Ishikawa (cell line): ENCODE measurements around the gene KCNA5.

Experiments
- CEBPB ChIP-seq: IDR thresholded peaks from 2 replicates; pipeline ENCODE4 v1.6.1; 2012
- CREB1 ChIP-seq: IDR thresholded peaks from 2 replicates; pipeline ENCODE4 v1.6.1; 2012; ENCODE audit warnings: low read depth
- EGR1 ChIP-seq: IDR thresholded peaks from 2 replicates; pipeline ENCODE4 v1.6.1; 2012
- EP300 ChIP-seq: IDR thresholded peaks from 2 replicates; pipeline ENCODE4 v1.6.1; 2012; ENCODE audit warnings: borderline replicate concordance
- FOXM1 ChIP-seq: IDR thresholded peaks from 2 replicates; pipeline ENCODE4 v1.6.1; 2012; ENCODE audit warnings: low read depth, borderline replicate concordance
- MAX ChIP-seq: IDR thresholded peaks from 2 replicates; pipeline ENCODE4 v1.6.1; 2012
- NFIC ChIP-seq: IDR thresholded peaks from 2 replicates; pipeline ENCODE4 v1.6.1; 2012
- RAD21 ChIP-seq: IDR thresholded peaks from 2 replicates; pipeline ENCODE4 v1.6.1; 2012; ENCODE audit warnings: low read depth
- REST ChIP-seq: IDR thresholded peaks from 2 replicates; pipeline ENCODE4 v1.6.1; 2012; ENCODE audit warnings: low read depth, mild to moderate bottlenecking
- TAF1 ChIP-seq: IDR thresholded peaks from 2 replicates; pipeline ENCODE4 v1.6.1; 2012; ENCODE audit warnings: low read depth, mild to moderate bottlenecking
- TCF12 ChIP-seq: IDR thresholded peaks from 2 replicates; pipeline ENCODE4 v1.6.1; 2012; ENCODE audit warnings: low read depth
- TEAD4 ChIP-seq: IDR thresholded peaks from 2 replicates; pipeline ENCODE4 v1.6.1; 2012
- YY1 ChIP-seq: IDR thresholded peaks from 2 replicates; pipeline ENCODE4 v1.6.1; 2012; ENCODE audit warnings: low read depth
- ZBTB7A ChIP-seq: IDR thresholded peaks from 2 replicates; pipeline ENCODE4 v1.6.1; 2012; ENCODE audit warnings: low read depth
- TF ChIP-seq, protein P1 (sequence below): IDR thresholded peaks from 2 replicates; pipeline ENCODE4 v1.6.1; 2012

KCNA5 gene

GRCh38 chr12:5035618-5036017, 8.1 kb upstream of the KCNA5 start:
- no peak for TF ChIP-seq MAX
- TF ChIP-seq, protein P1, sequence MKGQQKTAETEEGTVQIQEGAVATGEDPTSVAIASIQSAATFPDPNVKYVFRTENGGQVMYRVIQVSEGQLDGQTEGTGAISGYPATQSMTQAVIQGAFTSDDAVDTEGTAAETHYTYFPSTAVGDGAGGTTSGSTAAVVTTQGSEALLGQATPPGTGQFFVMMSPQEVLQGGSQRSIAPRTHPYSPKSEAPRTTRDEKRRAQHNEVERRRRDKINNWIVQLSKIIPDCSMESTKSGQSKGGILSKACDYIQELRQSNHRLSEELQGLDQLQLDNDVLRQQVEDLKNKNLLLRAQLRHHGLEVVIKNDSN: no peak
- no peak for TF ChIP-seq CREB1
- no peak for TF ChIP-seq REST
- TF ChIP-seq FOXM1: no peak
- no peak for TF ChIP-seq YY1
- no peak for TF ChIP-seq ZBTB7A
- no peak for TF ChIP-seq CEBPB
- TF ChIP-seq EP300: no peak
- no peak for TF ChIP-seq TAF1
- TF ChIP-seq NFIC: no peak
- no peak for TF ChIP-seq EGR1
- TF ChIP-seq TEAD4: no peak
- TF ChIP-seq TCF12: no peak

DNA sequence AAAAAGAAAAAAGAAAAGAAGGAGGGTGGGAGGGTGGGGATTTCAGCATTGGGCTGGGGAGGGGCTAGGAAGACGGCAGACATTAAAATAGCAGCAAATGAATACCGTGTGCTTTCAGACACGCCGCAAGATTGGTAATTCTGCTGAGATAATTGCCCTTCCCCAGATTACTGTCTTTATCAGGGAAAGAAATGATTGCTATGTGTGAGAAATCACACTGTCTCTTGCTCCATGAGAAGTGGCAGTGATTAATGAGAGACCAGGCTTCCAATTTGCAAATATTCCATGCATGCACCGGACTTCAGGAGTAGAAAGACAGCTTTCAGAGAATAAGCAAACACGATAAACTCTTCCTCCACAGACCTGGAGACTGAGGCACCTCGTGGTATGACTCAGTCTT, 7.6 kb upstream of the KCNA5 start:
- TF ChIP-seq YY1 (no peak), TEAD4 (no peak), MAX (no peak), EP300 (no peak), REST (no peak), RAD21 (no peak), FOXM1 (no peak), TCF12 (no peak), NFIC (no peak), ZBTB7A (no peak), EGR1 (no peak), TAF1 (no peak), CEBPB (no peak), CREB1 (no peak)
- TF ChIP-seq, protein P1: no peak

DNA sequence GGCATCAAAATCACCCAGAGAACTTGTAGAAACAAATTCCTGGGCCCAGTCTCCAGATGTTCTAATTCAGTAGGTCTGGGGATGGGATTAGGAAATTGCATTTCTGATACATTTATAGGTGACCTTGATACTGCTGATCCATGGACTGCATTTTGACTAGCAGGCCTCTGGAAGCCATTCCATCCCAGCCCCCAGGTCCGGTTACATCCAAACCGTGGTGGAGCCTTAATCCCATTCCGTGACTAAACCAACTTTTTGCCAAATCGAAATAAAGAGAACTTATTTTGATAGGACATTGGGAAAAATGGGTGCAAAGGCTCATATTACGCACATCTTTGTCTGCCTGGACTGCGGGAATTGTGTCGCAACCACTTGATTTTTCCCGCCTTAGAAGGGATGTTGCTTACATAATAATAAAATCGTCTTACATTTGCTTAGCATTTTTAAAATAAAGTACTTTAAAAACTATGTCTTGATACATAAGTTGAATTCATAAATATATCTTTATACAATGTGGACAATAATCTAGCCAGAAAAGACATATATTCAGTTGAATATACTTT, 5.8 kb upstream of the KCNA5 start:
- TF ChIP-seq MAX (no peak), TCF12 (no peak), REST (no peak), EGR1 (no peak), YY1 (no peak), CEBPB (no peak), EP300 (no peak), TEAD4 (no peak), ZBTB7A (no peak), NFIC (no peak), CREB1 (no peak), TAF1 (no peak), FOXM1 (no peak), RAD21 (no peak)
- TF ChIP-seq, protein P1: no peak

- no peak for TF ChIP-seq EGR1
- TF ChIP-seq YY1: no peak
- TF ChIP-seq, protein P1: no peak
- TF ChIP-seq RAD21: no peak
- TF ChIP-seq FOXM1: no peak
- no peak for TF ChIP-seq REST
- no peak for TF ChIP-seq CEBPB
- TF ChIP-seq TEAD4: no peak
- TF ChIP-seq MAX: no peak
- TF ChIP-seq CREB1: no peak
- TF ChIP-seq ZBTB7A: no peak
- no peak for TF ChIP-seq NFIC
- TF ChIP-seq TCF12: no peak
- TF ChIP-seq EP300: no peak
Measured at GRCh38 chr12:5038781-5039311, 4.8 kb upstream of the KCNA5 start.
